Measurements from ENCODE around the gene ANKFY1. TPM values are rescaled to one million over a fixed set of nuclear protein-coding genes. Genes with fewer than 3 reads are reported as not detected.
"Not testable (repeated sequence)": the region's sequence is repeated elsewhere in the genome, so short reads cannot be mapped to it uniquely, and the experiment has no call there.

Gene ANKFY1
- total RNA-seq, 1 experiment from 2014 or later: 37.4 TPM

GRCh38 chr17:4256952-4257351, 6.8 kb downstream of the ANKFY1 start:
- peak; percentile 54 for DNase-seq (ENCODE audit: low read depth)

GRCh38 chr17:4255271-4255670, 8.5 kb downstream of the ANKFY1 start:
- DNase-seq (ENCODE audit: low read depth): not testable (repeated sequence)

- DNase-seq (ENCODE audit: low read depth): no peak
Observed at GRCh38 chr17:4250887-4251286, 12.9 kb downstream of the ANKFY1 start.

DNA sequence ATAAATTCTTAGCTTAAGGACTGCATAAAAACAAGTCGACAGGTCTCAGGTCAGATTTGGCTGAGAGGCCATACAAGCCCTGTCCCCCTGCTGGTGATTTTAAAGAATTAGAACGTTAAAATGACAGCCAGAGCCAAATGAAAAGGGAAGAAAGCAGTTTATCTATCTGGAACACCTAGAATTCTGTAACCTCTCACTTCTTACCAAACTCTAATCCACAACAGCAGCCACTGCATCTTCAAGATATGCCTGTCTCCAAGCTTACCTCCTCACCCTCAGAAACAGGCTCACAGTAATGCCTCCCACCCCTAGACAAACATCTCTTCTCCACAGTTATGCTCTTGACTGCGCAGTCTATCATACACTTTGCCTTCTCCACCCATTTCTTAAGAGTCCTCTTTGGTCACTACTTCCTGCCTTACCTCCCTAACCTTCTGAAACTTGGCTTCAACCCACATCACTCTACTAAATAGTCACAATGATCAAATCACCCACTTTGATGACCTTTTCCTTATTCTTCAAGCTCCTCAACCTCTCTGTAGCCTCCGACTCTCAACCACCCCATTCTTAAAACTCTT, 14.2 kb downstream of the ANKFY1 start:
- peak; percentile 40 for DNase-seq (ENCODE audit: low read depth)

DNA sequence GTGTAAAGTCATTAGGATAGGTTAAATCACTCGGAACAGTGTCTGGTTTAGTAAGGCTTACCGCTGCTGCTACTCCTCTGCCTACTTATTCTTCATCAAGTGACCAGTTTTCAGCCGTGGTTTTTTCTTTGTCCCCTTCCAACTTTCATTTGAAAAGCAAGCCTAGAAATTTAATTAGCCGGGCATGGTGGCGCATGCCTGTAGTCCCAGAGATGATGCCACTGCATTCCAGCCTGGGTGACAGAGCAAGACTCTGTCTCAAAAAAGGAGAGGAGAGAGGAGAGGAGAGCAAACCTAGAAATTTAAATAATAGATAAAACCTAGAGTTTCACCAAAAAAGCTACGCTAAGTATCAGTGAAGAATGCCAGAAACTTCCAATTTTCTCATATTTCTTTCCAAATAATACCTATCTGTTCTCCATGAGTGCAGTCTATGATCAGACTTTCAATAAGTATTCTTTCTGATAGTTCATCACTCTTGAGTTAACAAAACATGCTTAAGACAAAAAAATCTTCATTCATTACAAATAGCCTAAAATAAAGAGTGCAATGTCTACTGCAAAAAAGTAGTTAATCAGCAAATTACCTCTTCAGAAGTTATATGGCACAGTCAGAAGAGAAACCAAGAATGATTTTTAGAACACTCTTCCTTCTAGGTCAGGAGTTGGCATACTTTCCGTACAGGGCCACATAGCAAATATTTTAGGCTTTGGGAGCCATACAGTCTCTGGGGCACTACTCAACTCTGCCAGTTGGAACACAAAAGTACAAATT, 15.1 kb downstream of the ANKFY1 start:
- DNase-seq (ENCODE audit: low read depth): no peak

DNA sequence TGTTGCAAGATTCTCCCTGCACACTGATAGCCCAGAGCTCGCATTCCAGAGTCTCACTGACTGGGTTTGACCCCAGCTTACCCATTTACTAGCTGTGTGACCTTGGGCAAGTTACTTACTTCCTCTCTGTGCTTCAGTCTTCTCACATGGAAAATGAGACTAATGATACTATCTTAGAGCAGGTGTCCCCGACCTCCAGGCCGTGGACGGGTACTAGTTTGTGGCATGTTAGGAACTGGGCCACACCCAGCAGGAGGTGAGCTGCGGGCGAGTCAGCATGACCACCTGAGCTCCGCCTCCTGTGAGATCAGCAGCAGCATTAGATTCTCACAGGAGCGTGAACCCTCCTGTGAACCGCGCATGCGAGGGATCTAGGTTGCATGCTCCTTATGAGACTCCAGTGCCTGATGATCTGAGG, 15.8 kb downstream of the ANKFY1 start:
- no peak for DNase-seq (ENCODE audit: low read depth)

DNA sequence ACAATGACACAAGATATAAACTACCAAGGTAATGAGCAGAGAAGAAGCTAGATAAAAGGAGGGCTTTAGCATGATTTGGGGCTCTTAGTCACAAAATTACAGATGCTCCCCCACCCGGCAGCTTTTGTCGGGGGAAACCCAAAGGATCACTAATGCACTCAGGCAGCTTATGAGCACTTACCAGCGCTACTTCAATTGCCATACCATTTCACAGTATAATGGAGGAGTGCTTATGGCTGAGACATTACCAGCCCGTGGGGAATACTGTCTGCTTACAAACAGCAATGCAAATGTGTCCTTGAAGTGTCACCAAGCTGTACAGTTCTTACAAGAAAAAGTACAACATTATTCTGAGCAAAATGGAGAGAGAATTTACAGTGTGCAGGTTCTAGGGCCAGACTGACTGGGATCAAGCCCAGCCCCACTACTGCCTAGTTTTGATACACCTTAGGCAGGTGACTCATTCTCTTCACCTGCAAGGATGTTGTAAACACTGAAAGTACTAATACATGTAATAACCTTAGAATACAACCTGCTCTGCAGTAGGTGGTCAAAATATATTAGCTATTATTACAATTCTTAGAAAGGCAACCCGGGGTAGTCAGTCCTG, 16.3 kb downstream of the ANKFY1 start:
- no peak for DNase-seq (ENCODE audit: low read depth)

DNA sequence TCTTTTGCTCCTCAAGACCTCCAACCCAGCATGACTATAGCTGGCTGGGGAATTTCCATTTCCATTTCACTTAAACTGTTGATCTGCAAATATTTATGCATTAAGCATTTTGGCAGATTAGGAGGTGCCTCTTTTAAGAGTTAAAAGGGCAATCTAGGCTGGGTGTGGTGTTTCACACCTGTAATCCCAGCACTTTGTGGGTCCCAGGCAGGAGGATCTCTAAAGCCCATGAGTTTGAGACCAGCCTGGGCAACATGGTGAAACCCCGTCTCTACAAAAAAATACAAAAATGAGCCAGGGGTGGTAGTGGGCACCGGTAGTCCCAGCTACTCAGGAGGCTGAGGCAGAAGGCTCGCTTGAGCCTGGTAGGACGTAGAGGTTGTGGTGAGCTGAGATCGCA, 17.1 kb downstream of the ANKFY1 start:
- DNase-seq (ENCODE audit: low read depth): no peak

- DNase-seq (ENCODE audit: low read depth): no peak
Observed at GRCh38 chr17:4241535-4241934, 22.2 kb downstream of the ANKFY1 start.

DNA sequence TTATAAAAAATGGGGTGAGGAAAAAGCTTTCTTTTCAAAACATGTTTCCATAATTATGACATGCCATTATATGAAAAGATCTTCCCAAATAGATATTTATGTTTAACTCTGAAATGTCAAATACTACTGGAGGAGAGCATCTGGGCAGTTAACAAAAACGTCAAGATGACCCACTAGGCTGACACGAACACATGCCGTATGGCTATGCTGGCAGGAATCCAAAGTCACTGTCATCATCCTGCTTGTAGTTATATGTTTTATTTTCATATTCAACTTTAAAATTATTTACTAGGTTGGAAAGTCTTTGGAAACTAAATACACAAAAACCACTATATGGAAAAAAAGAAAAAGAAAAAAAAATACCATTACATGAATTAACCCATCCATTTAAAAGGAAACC, 27.3 kb downstream of the ANKFY1 start:
- no peak for DNase-seq (ENCODE audit: low read depth)

DNA sequence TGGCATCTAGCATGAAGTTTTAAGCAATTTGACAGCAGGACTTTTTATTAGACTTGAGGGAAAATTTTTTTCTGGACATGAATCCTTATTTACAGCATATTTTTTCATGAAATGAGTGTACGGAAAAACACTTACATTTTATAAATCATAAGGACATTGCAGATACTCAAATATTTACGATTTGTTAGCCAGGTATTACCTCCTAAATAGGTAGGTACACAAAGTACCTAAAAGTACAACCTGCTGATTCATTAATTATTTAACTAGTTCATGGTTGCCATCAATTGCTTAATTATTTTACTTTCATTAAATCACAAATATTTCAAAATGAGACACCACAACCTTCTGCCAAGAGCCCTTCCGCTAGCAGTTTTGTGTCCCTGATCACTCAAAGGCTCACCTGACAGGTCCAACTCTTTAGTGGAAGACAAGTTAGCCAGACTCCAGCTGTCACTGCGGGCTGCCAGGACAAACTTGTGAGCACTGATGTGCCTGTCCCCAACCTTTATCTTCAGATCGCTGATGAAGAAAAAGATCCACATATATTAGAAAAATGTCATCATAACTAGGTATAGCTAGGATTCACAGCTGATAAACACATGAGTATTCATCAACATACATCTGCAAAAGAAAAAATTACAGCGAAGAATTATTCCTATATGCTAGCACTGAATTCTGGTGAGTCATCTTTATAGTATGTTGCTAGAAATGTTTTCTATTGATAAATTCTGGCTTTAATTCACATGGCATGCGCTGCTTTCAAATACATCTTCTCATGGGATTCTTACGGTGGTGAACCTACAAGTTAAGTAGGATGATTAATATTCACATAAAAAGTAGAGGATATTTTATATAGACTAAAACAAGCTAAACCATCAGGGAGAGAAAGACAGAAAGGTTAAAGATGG, 28.2 kb downstream of the ANKFY1 start:
- DNase-seq (ENCODE audit: low read depth): no peak

DNA sequence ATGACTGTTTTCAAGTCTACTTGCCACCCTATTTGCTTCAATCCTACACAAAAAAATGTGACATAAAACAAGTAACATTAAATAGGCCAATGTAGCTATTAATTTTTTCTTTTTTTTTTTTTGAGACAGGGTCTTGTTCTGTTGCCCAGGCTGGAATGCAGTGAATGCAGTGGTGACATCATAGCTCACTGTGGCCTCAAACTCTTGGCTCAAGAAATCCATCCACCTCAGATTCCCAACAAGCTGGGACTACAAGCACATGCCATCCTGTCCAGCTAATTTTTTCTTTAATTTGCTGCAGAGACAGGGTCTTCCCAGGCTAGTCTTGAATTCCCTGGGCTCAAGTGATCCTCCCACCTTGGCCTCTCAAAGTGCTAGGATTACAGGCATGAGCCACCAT, 29.4 kb downstream of the ANKFY1 start:
- DNase-seq (ENCODE audit: low read depth): peak; percentile 12

DNA sequence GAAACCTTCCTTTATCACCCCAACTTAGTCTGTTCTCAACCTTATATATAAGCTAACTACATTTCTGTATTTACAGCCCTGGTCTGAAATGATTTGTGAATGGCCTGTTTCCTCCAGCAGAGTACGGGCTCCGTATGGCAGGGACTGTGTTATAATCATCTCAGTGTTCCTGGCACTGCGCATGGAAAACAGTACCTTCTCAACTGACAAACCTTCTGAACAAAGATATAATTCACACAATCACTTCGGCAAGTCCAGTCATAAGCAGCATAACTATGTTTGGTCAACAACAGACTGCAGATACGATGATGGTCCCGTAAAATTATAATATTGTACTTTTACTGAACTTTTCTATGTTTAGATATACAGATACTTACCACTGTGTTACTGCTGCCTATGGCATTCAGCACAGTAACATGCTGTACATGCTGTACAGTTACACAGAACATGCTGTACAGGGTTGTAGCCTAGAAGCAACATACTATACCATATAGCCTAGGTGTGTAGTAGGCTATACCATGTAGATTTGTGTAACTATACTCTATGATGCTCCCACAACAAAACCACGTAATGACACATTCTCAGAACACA, 30.0 kb downstream of the ANKFY1 start:
- DNase-seq (ENCODE audit: low read depth): no peak

- DNase-seq (ENCODE audit: low read depth): peak; percentile 48
Observed at GRCh38 chr17:4232168-4232813, 31.5 kb downstream of the ANKFY1 start.

- DNase-seq (ENCODE audit: low read depth): peak; percentile 95
Observed at GRCh38 chr17:4229627-4230541, 33.9 kb downstream of the ANKFY1 start.

GRCh38 chr17:4221899-4222659, 41.7 kb downstream of the ANKFY1 start:
- DNase-seq (ENCODE audit: low read depth): no peak

DNA sequence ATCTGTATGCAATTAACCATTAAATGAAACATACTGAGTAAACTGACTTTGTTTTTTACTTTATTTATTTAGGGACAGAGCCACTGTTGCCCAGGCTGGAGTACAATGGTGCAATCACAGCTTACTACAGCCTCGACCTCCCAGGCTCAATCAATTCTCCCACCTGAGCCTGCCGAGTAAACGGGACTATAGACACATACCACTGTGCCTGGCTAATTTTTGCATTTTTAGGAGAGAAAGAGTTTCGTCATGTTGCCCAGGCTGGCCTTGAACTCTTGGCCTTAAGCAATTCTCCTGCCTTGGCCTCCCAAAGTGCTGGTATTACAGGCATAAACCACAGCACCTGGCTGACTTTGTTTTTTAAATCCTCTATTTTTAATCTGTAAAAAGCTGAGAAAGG, 42.6 kb downstream of the ANKFY1 start:
- no peak for DNase-seq (ENCODE audit: low read depth)

DNA sequence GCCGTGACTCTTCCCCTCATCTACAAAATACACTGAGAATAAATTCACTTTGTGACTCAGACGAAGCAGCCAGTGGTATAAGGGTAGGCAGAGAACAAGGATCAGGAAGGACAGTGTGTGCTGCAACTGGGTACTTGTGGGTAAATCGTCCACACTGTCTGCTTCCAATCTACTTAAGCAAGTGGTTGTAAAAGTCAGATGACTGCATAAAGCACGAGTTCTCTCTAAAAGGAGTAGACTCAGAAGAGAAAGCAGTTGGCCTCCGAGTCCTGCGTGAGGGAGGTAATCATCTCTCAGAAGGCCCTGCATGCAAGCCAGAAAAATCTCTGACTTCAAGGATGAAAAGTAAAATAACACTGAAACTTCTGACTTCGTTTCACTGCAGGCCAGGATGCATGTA, 43.1 kb downstream of the ANKFY1 start:
- no peak for DNase-seq (ENCODE audit: low read depth)

GRCh38 chr17:4219241-4219640, 44.5 kb downstream of the ANKFY1 start:
- no peak for DNase-seq (ENCODE audit: low read depth)

All from M059J (cell line).